Skin epidermis (tissue), 12 donors: ENCODE measurements around the gene TMEM131L.
"Not testable (repeated sequence)": the region's sequence is repeated elsewhere in the genome, so short reads cannot be mapped to it uniquely, and the experiment has no call there.

ENCODE experiments used
- H3K27ac ChIP-seq, 21 experiments: fragments of 200-600 bp; sonication (generic) in 11 of 21; one replicate each; pipeline ENCODE4 v1.5.0; 2020; ENCODE audit warnings: mild to moderate bottlenecking in 3 of 21, inconsistent platforms in 2 of 21, moderate library complexity in 2 of 21
- H3K4me3 ChIP-seq, 7 experiments: fragments of 200-600 bp; sonication (generic) in 2 of 7; one replicate each; pipeline ENCODE4 v1.5.0; 2020; ENCODE audit warnings: inconsistent platforms in 2 of 7, mild to moderate bottlenecking in 2 of 7, moderate library complexity in 1 of 7

TMEM131L gene, protein sequence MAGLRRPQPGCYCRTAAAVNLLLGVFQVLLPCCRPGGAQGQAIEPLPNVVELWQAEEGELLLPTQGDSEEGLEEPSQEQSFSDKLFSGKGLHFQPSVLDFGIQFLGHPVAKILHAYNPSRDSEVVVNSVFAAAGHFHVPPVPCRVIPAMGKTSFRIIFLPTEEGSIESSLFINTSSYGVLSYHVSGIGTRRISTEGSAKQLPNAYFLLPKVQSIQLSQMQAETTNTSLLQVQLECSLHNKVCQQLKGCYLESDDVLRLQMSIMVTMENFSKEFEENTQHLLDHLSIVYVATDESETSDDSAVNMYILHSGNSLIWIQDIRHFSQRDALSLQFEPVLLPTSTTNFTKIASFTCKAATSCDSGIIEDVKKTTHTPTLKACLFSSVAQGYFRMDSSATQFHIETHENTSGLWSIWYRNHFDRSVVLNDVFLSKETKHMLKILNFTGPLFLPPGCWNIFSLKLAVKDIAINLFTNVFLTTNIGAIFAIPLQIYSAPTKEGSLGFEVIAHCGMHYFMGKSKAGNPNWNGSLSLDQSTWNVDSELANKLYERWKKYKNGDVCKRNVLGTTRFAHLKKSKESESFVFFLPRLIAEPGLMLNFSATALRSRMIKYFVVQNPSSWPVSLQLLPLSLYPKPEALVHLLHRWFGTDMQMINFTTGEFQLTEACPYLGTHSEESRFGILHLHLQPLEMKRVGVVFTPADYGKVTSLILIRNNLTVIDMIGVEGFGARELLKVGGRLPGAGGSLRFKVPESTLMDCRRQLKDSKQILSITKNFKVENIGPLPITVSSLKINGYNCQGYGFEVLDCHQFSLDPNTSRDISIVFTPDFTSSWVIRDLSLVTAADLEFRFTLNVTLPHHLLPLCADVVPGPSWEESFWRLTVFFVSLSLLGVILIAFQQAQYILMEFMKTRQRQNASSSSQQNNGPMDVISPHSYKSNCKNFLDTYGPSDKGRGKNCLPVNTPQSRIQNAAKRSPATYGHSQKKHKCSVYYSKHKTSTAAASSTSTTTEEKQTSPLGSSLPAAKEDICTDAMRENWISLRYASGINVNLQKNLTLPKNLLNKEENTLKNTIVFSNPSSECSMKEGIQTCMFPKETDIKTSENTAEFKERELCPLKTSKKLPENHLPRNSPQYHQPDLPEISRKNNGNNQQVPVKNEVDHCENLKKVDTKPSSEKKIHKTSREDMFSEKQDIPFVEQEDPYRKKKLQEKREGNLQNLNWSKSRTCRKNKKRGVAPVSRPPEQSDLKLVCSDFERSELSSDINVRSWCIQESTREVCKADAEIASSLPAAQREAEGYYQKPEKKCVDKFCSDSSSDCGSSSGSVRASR (N-terminal part only)

GRCh38 chr4:153466081-153466948, at the start of gene TMEM131L:
Gene TMEM131L, plus strand, starts transcription at chr4:153466360. Its CDS starts 38 bp downstream, at chr4:153466398.
- H3K4me3 ChIP-seq = peak within 1 kb of the TSS; percentile 64 to 95 (median 87)
- peak within 1 kb of the TSS; percentile 3 to 93 (median 84) for H3K27ac ChIP-seq

- H3K4me3 ChIP-seq, H3K27ac ChIP-seq: not testable (repeated sequence)
These were observed 49.7 kb upstream of the TMEM131L start for GRCh38 chr4:153416456-153416855.

GRCh38 chr4:153418121-153418520, 48.0 kb upstream of the TMEM131L start:
- no peak overlapping the region for H3K4me3 ChIP-seq
- H3K27ac ChIP-seq = no peak overlapping the region

- no peak overlapping the region for H3K27ac ChIP-seq
- no peak overlapping the region for H3K4me3 ChIP-seq
These were observed 47.6 kb upstream of the TMEM131L start for GRCh38 chr4:153418558-153418957.

DNA sequence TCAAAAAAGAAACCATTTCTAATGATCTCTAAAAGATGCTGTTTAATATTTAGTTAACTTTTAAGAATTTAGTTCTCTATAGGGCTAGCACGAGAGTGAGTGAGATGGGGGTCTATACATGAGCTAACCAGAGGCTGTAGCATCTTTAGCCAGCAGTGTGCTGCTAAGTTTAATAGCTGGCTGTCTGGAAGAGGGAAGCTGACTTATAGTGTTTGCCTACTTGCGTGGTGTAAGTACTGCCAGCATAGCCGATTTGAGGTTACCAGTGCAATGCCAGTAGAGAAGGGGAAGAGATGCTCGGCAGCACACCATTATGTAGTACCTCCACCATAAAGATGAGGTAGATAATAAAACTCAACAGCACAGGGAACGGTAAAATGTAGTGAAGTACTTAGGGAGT, 47.1 kb upstream of the TMEM131L start:
- H3K27ac ChIP-seq = no peak overlapping the region

DNA sequence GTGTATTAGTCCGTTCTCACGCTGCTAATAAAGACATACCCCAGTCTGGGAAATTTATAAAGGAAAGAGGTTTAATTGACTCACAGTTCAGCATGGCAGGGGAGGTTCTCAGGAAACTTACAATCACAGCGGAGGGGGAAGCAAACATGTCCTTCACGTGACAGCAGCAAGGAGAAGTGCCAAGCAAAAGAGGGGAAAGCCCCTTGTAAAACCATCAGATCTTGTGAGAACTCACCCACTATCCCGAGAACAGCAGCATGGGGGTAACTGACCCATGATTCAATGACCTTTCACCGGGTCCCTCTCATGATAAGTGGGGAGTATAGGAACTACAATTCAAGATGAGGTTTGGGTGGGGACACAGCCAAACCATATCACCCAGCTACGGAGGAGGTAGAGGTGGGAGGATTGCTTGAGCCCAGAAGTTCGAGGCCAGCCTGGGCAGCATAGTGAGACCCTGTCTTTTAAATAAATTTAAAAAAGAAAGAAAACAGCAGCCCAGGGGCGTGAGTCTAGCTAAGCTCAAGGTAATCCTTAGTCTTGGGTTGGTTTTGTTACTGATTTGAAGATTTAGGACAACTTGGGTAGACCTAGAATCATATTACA, 46.4 kb upstream of the TMEM131L start:
- Histone ChIP-seq H3K4me3 (no peak overlapping the region), H3K27ac (no peak overlapping the region)

More for the DNA sequence above, 47.1 kb upstream of the TMEM131L start:
- no peak overlapping the region for H3K4me3 ChIP-seq

- Histone ChIP-seq H3K4me3 (no peak overlapping the region), H3K27ac (no peak overlapping the region)
These were observed 45.8 kb upstream of the TMEM131L start for GRCh38 chr4:153420361-153420760.

DNA sequence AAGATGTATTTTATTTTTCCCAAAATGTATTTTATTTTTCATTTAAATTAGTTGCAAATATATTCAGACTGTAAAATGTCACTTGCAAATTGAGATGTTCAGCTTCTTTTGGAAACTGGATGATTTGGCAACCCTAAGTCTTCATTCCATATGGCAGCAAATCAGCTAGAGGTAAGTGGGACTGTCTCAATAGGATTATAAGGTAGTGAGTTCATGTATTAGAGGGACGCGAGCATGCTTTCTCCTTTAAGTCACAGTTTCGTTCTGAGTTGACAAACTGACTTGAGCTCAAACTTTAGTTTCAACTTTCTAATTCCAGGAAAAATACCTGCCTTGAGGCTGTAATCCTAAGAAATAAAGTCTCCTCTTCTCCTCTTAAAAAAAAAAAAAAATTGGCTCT, 44.2 kb upstream of the TMEM131L start:
- Histone ChIP-seq H3K27ac (no peak overlapping the region), H3K4me3 (no peak overlapping the region)

DNA sequence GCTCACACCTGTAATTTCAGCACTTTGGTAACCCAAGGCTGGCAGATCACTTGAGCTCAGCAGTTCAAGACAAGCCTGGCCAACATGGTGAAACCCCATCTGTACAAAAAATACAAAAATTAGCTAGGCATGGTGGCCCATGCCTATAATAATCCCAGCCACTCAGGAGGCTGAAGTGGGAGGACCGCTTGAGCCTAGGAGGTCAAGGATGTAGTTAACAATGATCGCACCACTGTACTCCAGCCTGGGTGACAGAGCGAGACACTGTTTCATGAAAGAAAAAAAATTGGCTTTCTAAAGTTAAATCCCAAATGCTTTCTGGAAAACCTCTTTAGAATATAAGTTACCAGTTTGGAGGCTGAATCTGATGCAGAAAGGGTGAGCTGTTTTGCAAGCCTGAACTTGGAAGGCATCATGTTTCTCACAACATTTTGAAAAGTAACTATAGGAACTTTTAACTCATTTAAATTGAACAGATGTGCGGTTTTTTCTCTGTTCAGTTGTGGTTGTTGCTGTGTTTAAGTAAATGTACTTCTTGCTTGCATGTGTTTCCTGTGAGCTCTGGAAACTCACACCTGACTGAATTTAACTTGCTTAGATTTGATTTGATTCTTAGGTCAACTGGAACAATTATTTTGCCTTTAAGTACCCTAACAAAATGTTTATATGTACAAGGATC, 39.8 kb upstream of the TMEM131L start:
- H3K4me3 ChIP-seq = no peak overlapping the region
- H3K27ac ChIP-seq = peak overlapping the region in 1 of 21 experiments; percentile 55

GRCh38 chr4:153427363-153428071, 38.6 kb upstream of the TMEM131L start:
- H3K27ac ChIP-seq = peak overlapping the region in 1 of 21 experiments; percentile 55
- no peak overlapping the region for H3K4me3 ChIP-seq

DNA sequence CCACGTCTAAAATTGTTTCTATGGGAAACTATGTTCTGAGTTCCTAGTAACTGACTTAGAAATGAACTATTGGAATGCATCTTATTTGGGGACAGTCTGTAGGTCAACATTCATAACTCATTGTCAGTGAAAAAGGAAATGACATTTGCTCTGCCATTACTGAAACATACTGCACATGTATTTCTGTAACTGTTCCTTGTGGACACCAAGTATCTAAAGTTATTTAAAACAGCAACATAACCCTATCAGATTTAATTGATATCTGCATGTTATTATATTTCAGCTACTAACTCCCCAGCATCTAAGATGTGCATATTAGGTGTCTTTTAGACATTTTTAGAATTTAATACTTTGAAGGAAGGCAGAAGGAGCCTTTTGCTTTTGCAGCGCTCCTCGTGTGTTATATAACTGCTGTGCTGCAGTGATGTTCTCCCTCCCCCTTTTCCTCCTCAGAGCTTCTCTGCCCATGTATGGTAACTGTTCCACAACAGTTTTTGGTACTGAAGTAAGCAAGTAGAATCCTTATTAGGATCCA, 37.2 kb upstream of the TMEM131L start:
- Histone ChIP-seq H3K4me3 (no peak overlapping the region), H3K27ac (no peak overlapping the region)

- peak overlapping the region in 10 of 21 experiments; percentile 15 to 60 (median 46) for H3K27ac ChIP-seq
- peak overlapping the region in 3 of 7 experiments; percentile 0 to 7 (median 5) for H3K4me3 ChIP-seq
These were observed 33.0 kb upstream of the TMEM131L start for GRCh38 chr4:153432965-153433753.

GRCh38 chr4:153433754-153434105, 32.4 kb upstream of the TMEM131L start:
- Histone ChIP-seq H3K27ac (peak overlapping the region in 9 of 21 experiments; percentile 3 to 60 (median 55)), H3K4me3 (peak overlapping the region in 1 of 7 experiments; percentile 0)

DNA sequence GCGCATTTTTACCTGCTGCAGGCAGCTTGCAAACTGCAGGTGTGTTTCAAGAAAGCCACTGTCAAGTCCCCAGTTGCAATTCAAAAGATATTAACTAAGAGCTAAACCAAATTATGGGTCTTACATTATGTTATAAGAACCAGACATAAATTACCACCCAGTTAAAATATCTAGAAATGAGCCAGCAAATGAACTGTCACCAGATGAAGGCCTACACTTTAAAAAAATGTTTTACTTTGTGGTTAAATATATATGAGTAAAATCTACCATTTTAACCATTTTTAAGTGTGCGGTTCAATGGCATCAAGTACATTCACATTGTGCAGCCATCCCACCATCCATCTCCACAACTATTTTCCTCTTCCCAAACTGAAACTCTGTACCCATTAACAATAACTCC, 32.0 kb upstream of the TMEM131L start:
- Histone ChIP-seq H3K27ac (peak overlapping the region in 3 of 21 experiments; percentile 3 to 59 (median 55)), H3K4me3 (no peak overlapping the region)

GRCh38 chr4:153438916-153439756, 27.0 kb upstream of the TMEM131L start:
- Histone ChIP-seq H3K4me3 (peak overlapping the region in 1 of 7 experiments; percentile 5), H3K27ac (peak overlapping the region in 4 of 21 experiments; percentile 27 to 69 (median 54))
